IPS DF 6.9 (cell line): ENCODE measurements around the gene TMEM242.
"Not testable (repeated sequence)": the region's sequence is repeated elsewhere in the genome, so short reads cannot be mapped to it uniquely, and the experiment has no call there.

ENCODE experiments used
- DNase-seq: peaks from one replicate; pipeline ENCODE4 v3.0.0-alpha.2; 2013; ENCODE audit warnings: low read depth, low spot score
- H3K27ac ChIP-seq: one replicate; pipeline ENCODE4 v1.5.1; 2013; ENCODE audit warnings: low read length, control low read depth
- H3K27me3 ChIP-seq: 2 replicates; pipeline ENCODE4 v1.6.1; 2013; ENCODE audit warnings: mild to moderate bottlenecking, low read length; ENCODE audit not compliant: control insufficient read depth, insufficient read depth
- H3K36me3 ChIP-seq: 2 replicates; pipeline ENCODE4 v1.6.1; 2013; ENCODE audit warnings: low read length; ENCODE audit not compliant: control insufficient read depth, insufficient read depth
- H3K4me1 ChIP-seq: 2 replicates; pipeline ENCODE4 v1.6.1; 2013; ENCODE audit warnings: low read length; ENCODE audit not compliant: control insufficient read depth, insufficient read depth
- H3K4me3 ChIP-seq: 2 replicates; pipeline ENCODE4 v1.5.1; 2013; ENCODE audit warnings: mild to moderate bottlenecking, low read length
- H3K9me3 ChIP-seq: 2 replicates; pipeline ENCODE4 v1.6.1; 2013; ENCODE audit warnings: low read length, inconsistent platforms; ENCODE audit not compliant: control insufficient read depth, insufficient read depth
- WGBS: extraction: QIAGEN DNeasy Blood & Tissue Kit; methylation state at CpG from one replicate; pipeline ENCODE4 v1.1.7; 2013; ENCODE audit warnings: mixed read lengths, missing lambda C conversion rate; ENCODE audit not compliant: insufficient read length, insufficient coverage; 5-methylcytosine and 5-hydroxymethylcytosine counted together

TMEM242 gene

DNA sequence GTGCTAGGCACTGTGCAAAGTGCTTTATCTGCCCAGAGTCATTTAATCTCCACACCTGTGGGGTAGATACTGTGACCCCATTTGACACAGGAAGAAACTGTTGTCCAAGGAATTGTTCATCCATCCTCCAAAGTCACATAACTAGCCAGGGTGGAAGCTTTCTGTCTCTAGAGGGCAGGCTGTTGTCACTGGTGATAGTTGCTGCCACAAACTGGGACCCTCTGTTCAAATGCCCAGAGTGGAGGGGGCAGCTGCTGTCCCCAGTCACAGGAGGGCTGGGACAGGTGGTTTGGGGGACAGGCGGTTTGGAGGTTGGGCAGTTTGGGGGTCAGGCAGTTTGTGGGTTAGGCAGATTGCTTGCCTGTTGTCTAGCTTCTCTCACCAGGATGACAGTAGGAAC lies 16.1 kb upstream of the TMEM242 start:
- no peak overlapping the region for H3K4me3 ChIP-seq
- no peak for DNase-seq
- no peaks in the 10 kb centered on the region for H3K4me1 ChIP-seq
- H3K27ac ChIP-seq, result no peak overlapping the region
- no peaks in the 10 kb centered on the region for H3K9me3 ChIP-seq
- no peaks in the 10 kb centered on the region for H3K27me3 ChIP-seq
- WGBS, result no CpG with 5 or more reads among the region's 1 CpG
- no peaks in the 10 kb centered on the region for H3K36me3 ChIP-seq

- no CpG with 5 or more reads among the region's 2 CpGs for WGBS
- no peak overlapping the region for H3K4me3 ChIP-seq
- DNase-seq, result no peak
- no peaks in the 10 kb centered on the region for H3K27me3 ChIP-seq
- H3K36me3 ChIP-seq, result no peaks in the 10 kb centered on the region
- H3K9me3 ChIP-seq, result no peaks in the 10 kb centered on the region
- H3K27ac ChIP-seq, result no peak overlapping the region
- no peaks in the 10 kb centered on the region for H3K4me1 ChIP-seq
Observed at GRCh38 chr6:157337751-157338150, 14.4 kb upstream of the TMEM242 start.

- DNase-seq, H3K9me3 ChIP-seq, H3K4me1 ChIP-seq, H3K36me3 ChIP-seq, H3K27ac ChIP-seq, H3K27me3 ChIP-seq, H3K4me3 ChIP-seq: not testable (repeated sequence)
- no CpG with 5 or more reads among the region's 3 CpGs for WGBS
Observed at GRCh38 chr6:157337276-157337675, 14.0 kb upstream of the TMEM242 start.

GRCh38 chr6:157335829-157336228 lies 12.5 kb upstream of the TMEM242 start:
- H3K36me3 ChIP-seq, result no peaks in the 10 kb centered on the region
- H3K9me3 ChIP-seq, result no peaks in the 10 kb centered on the region
- no peak overlapping the region for H3K4me3 ChIP-seq
- no peak overlapping the region for H3K27ac ChIP-seq
- no peaks in the 10 kb centered on the region for H3K27me3 ChIP-seq
- no CpG with 5 or more reads among the region's 6 CpGs for WGBS
- no peaks in the 10 kb centered on the region for H3K4me1 ChIP-seq
- no peak for DNase-seq

- WGBS, result no CpG with 5 or more reads among the region's 3 CpGs
- Histone ChIP-seq H3K36me3 (no peaks in the 10 kb centered on the region), H3K27me3 (no peaks in the 10 kb centered on the region), H3K4me1 (no peaks in the 10 kb centered on the region), H3K4me3 (no peak overlapping the region), H3K27ac (no peak overlapping the region), H3K9me3 (no peaks in the 10 kb centered on the region)
- no peak for DNase-seq
Observed at GRCh38 chr6:157333956-157334355, 10.6 kb upstream of the TMEM242 start.

DNA sequence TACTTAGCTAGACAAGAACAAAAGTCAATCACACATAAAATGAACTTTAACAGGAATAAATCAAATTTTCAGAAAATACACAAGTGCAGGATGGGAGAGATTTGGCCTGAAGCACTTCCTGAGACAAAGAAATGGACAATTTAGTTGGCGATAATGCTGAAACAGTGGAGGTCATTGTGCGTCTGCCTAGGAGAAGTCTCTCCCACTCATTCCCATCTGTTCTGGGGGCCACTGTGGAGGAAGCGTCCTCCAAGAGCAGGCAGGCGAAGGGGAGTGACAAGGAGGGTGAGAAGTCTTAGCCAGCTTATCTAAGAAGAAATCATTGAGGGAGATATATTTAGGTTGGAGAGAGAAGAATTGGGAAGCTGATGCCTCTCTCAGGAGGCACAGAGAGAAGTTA lies 10.2 kb upstream of the TMEM242 start:
- Histone ChIP-seq H3K4me1 (no peaks in the 10 kb centered on the region), H3K36me3 (no peaks in the 10 kb centered on the region), H3K27ac (no peak overlapping the region), H3K27me3 (no peaks in the 10 kb centered on the region), H3K4me3 (no peak overlapping the region), H3K9me3 (no peaks in the 10 kb centered on the region)
- no CpG with 5 or more reads among the region's 4 CpGs for WGBS
- DNase-seq, result no peak

DNA sequence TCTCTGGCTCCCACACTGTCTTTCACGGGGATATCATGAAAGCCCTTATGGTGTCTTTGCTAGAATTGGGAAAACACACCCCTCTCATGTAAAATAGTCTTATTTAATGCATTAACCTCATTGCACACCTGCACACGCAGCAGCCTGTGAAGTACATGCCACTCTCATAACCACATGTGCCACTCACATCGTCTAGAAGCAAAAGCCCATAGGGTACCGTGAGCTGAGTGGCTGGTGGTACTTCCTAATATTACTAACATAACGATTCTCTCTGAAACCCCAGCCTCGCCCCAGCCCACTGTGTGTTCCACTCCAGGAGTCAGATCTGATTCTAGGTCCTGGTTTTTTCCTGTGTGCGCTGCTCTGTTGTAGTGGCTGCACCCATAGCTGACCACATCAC lies 9.5 kb upstream of the TMEM242 start:
- Histone ChIP-seq H3K4me3 (no peak overlapping the region), H3K27me3 (no peaks in the 10 kb centered on the region), H3K9me3 (no peaks in the 10 kb centered on the region), H3K27ac (no peak overlapping the region), H3K4me1 (no peaks in the 10 kb centered on the region), H3K36me3 (no peaks in the 10 kb centered on the region)
- DNase-seq, result no peak
- no CpG with 5 or more reads among the region's 7 CpGs for WGBS

DNA sequence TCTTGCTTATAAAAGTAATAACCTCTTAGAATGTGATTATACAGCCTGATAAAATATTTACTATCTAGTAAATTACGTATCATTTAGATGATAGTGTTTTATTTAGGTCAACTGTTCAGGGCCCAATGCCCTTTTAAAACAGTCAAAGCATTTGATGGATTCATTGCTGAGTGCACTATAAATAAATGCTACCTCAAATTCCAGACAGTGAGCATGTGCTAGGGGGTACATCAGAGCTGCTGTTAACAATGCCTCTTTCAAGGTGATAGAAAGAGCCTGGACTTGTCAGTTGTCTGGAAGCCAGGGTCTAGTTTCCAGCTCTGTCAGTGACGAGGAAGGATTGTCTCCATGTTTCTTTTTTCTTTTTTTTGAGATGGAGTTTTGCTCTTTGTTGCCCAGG lies 7.5 kb upstream of the TMEM242 start:
- Histone ChIP-seq H3K9me3 (no peaks in the 10 kb centered on the region), H3K27me3 (no peaks in the 10 kb centered on the region), H3K4me1 (no peaks in the 10 kb centered on the region), H3K36me3 (no peaks in the 10 kb centered on the region), H3K4me3 (no peak overlapping the region), H3K27ac (no peak overlapping the region)
- no CpG with 5 or more reads among the region's 2 CpGs for WGBS
- DNase-seq, result no peak

- no peak for DNase-seq
- Histone ChIP-seq H3K36me3 (no peaks in the 10 kb centered on the region), H3K4me3 (no peak overlapping the region), H3K27ac (no peak overlapping the region), H3K27me3 (no peaks in the 10 kb centered on the region), H3K9me3 (no peaks in the 10 kb centered on the region), H3K4me1 (no peaks in the 10 kb centered on the region)
- no CpG with 5 or more reads among the region's 1 CpG for WGBS
Observed at GRCh38 chr6:157329829-157330228, 6.5 kb upstream of the TMEM242 start.

GRCh38 chr6:157328108-157328692 lies 4.9 kb upstream of the TMEM242 start:
- Histone ChIP-seq H3K27ac (no peak overlapping the region), H3K36me3 (no peaks in the 10 kb centered on the region), H3K4me3 (no peak overlapping the region), H3K4me1 (no peaks in the 10 kb centered on the region), H3K27me3 (no peaks in the 10 kb centered on the region), H3K9me3 (no peaks in the 10 kb centered on the region)
- 100% methylated on average over 1 of the region's 5 CpGs for WGBS
- DNase-seq, result no peak

DNA sequence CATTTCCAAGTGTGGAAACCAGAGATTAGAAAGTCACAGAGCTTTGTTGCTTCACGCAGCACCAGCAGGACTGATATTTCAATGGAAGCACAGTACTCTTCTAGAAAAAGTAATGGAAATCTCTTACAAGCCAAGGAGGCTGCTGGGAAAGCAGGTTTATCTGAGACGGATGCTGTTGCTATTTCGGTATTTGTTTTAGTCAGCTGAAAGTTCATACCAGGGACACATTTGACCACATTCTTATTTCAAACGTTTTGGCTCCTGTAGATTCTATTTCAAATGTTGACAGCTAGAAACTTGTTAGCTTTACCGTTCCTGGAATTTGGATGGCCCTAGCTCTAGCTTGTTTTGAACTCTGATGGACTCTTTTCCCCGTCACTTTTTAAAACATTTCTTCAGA lies 3.7 kb upstream of the TMEM242 start:
- no CpG with 5 or more reads among the region's 6 CpGs for WGBS
- no peaks in the 10 kb centered on the region for H3K27me3 ChIP-seq
- DNase-seq, result no peak
- no peak overlapping the region for H3K4me3 ChIP-seq
- no peaks in the 10 kb centered on the region for H3K9me3 ChIP-seq
- H3K36me3 ChIP-seq, result no peaks in the 10 kb centered on the region
- no peak overlapping the region for H3K27ac ChIP-seq
- no peaks in the 10 kb centered on the region for H3K4me1 ChIP-seq
